Fibroblast of lung (primary cell): ENCODE data around the gene DXO. TPM values are rescaled to one million over a fixed set of nuclear protein-coding genes. Genes with fewer than 3 reads are reported as not detected.

Experiments
- DNase-seq, 2 donors: peaks; one replicate each; pipeline versions ENCODE4 v3.0.0 to v3.0.0-alpha.2; 2010; ENCODE audit warnings: low read depth in 2 of 2
- H2AFZ ChIP-seq: 2 replicates; pipeline ENCODE4 v1.5.1; 2012; ENCODE audit warnings: low read length, control low read depth, inconsistent platforms
- H3K27ac ChIP-seq: 2 replicates; pipeline ENCODE4 v1.5.1; 2011; ENCODE audit warnings: low read length, control low read depth; ENCODE audit not compliant: insufficient read depth
- H3K27me3 ChIP-seq: 2 replicates; pipeline ENCODE4 v1.5.1; 2011; ENCODE audit warnings: mild to moderate bottlenecking, low read length; ENCODE audit not compliant: control insufficient read depth, insufficient read depth
- H3K36me3 ChIP-seq: 2 replicates; pipeline ENCODE4 v1.5.1; 2011; ENCODE audit warnings: low read length; ENCODE audit not compliant: control insufficient read depth, insufficient read depth
- H3K4me1 ChIP-seq: 2 replicates; pipeline ENCODE4 v1.5.1; 2011; ENCODE audit warnings: low read length; ENCODE audit not compliant: control insufficient read depth, insufficient read depth; ENCODE audit errors: extremely low read depth
- H3K4me2 ChIP-seq: 2 replicates; pipeline ENCODE4 v1.5.1; 2011; ENCODE audit warnings: low read length, control low read depth; ENCODE audit not compliant: insufficient read depth; ENCODE audit errors: extremely low read depth
- H3K4me3 ChIP-seq, 4 experiments: fragments of 200-600 bp in 1 of 4; sonication (generic) in 1 of 4; replicated peaks in 1 of 4; 2 replicates each; pipeline ENCODE4 v1.5.1; 2011 to 2016; ENCODE audit warnings: low read length in 4 of 4, low read depth in 3 of 4, mild to moderate bottlenecking in 3 of 4, control low read depth in 2 of 4, inconsistent platforms in 1 of 4, mixed read lengths in 1 of 4; ENCODE audit not compliant: insufficient read depth in 1 of 4; ENCODE audit errors: control extremely low read depth in 1 of 4
- H3K79me2 ChIP-seq: 2 replicates; pipeline ENCODE4 v1.5.1; 2012; ENCODE audit warnings: mild to moderate bottlenecking, low read length, inconsistent platforms; ENCODE audit not compliant: control insufficient read depth, insufficient read depth
- H3K9ac ChIP-seq: 2 replicates; pipeline ENCODE4 v1.5.1; 2011; ENCODE audit warnings: mild to moderate bottlenecking, low read length, control low read depth; ENCODE audit not compliant: insufficient read depth
- H3K9me3 ChIP-seq: 2 replicates; pipeline ENCODE4 v1.5.1; 2012; ENCODE audit warnings: low read depth, low read length; ENCODE audit not compliant: control insufficient read depth, insufficient read depth
- H4K20me1 ChIP-seq: 2 replicates; pipeline ENCODE4 v1.5.1; 2011; ENCODE audit warnings: low read length; ENCODE audit not compliant: control insufficient read depth, insufficient read depth; ENCODE audit errors: extremely low read depth
- CTCF ChIP-seq, 2 donors: IDR thresholded peaks in 1 of 2; conservative IDR thresholded peaks in 1 of 2; 1 replicate in 1 of 2; 2 replicates in 1 of 2; pipeline ENCODE4 v1.5.1; 2011 to 2012; ENCODE audit warnings: low read length in 2 of 2, control low read depth in 1 of 2, inconsistent platforms in 1 of 2, low read depth in 1 of 2, mild to moderate bottlenecking in 1 of 2
- EZH2 ChIP-seq: IDR thresholded peaks from 2 replicates; pipeline ENCODE4 v1.5.1; 2012; ENCODE audit warnings: low read length, control low read depth, mild to moderate bottlenecking; ENCODE audit errors: missing control alignments
- polyA plus RNA-seq, 2 donors: library from polyadenylated mRNA; depleted of rRNA in 1 of 2; stranded (reverse) in 1 of 2; unstranded in 1 of 2; fragments of >200 nt; gene quantifications; 2 replicates each; pipeline ENCODE4 v1.2.1, GENCODE V29; 2011 to 2012; ENCODE audit warnings: missing spikeins in 1 of 2
- total RNA-seq: library from RNA; depleted of rRNA; stranded (reverse); fragments of >200 nt; gene quantifications from 2 replicates; pipeline ENCODE4 v1.2.1, GENCODE V29; 2014

Gene DXO
- total and polyA plus RNA-seq, 2 donors (not counting 1 experiment from before 2014, with no cell fraction given) = 9.1 to 14.0 TPM

GRCh38 chr6:31954511-31954910 is 17.4 kb downstream of the DXO start:
- H3K9me3 ChIP-seq = no peaks in the 10 kb centered on the region
- H3K27ac ChIP-seq = no peak overlapping the region
- H3K4me1 ChIP-seq = peaks cover 3% of the 10 kb centered on the region
- no peaks in the 10 kb centered on the region for H4K20me1 ChIP-seq
- no peak overlapping the region for H3K4me2 ChIP-seq
- H3K79me2 ChIP-seq = peaks cover 23% of the 10 kb centered on the region
- no peak overlapping the region for H3K9ac ChIP-seq
- no peaks in the 10 kb centered on the region for H3K27me3 ChIP-seq
- TF ChIP-seq EZH2 (no peak), CTCF (conservative IDR thresholded peaks at IDR 0.05 in 1 of 2, IDR thresholded peaks at IDR 0.05 in 1 of 2; ENCODE audit: low read depth in 1 of 2, low read length in 2 of 2) (no peak)
- peaks cover 25% of the 10 kb centered on the region for H3K36me3 ChIP-seq
- H2AFZ ChIP-seq = no peak overlapping the region
- no peak for DNase-seq
- H3K4me3 ChIP-seq = no peak overlapping the region

GRCh38 chr6:31952890-31953289 is 19.0 kb downstream of the DXO start:
- Histone ChIP-seq H3K4me1 (peaks cover 5% of the 10 kb centered on the region), H3K4me3 (no peak overlapping the region), H3K9ac (no peak overlapping the region), H3K4me2 (no peak overlapping the region), H3K36me3 (peaks cover 25% of the 10 kb centered on the region), H2AFZ (no peak overlapping the region), H3K27me3 (no peaks in the 10 kb centered on the region), H3K27ac (no peak overlapping the region), H4K20me1 (no peaks in the 10 kb centered on the region), H3K79me2 (peaks cover 12% of the 10 kb centered on the region), H3K9me3 (no peaks in the 10 kb centered on the region)
- no peak for DNase-seq
- no peak for TF ChIP-seq CTCF (conservative IDR thresholded peaks at IDR 0.05 in 1 of 2, IDR thresholded peaks at IDR 0.05 in 1 of 2; ENCODE audit: low read depth in 1 of 2, low read length in 2 of 2)
- no peak for TF ChIP-seq EZH2

- H3K27ac ChIP-seq = no peak overlapping the region
Observed at GRCh38 chr6:31952140-31952805, 19.7 kb downstream of the DXO start.

More at GRCh38 chr6:31952140-31952805, 19.7 kb downstream of the DXO start:
- no peak overlapping the region for H3K9ac ChIP-seq
- no peaks in the 10 kb centered on the region for H3K27me3 ChIP-seq
- no peaks in the 10 kb centered on the region for H4K20me1 ChIP-seq
- DNase-seq = peak; percentile 34 to 71
- no peak overlapping the region for H2AFZ ChIP-seq
- H3K36me3 ChIP-seq = peaks cover 25% of the 10 kb centered on the region
- H3K79me2 ChIP-seq = peaks cover 5% of the 10 kb centered on the region
- no peaks in the 10 kb centered on the region for H3K9me3 ChIP-seq
- no peak overlapping the region for H3K4me3 ChIP-seq
- no peak overlapping the region for H3K4me2 ChIP-seq
- no peak for TF ChIP-seq EZH2
- TF ChIP-seq CTCF (conservative IDR thresholded peaks at IDR 0.05 in 1 of 2, IDR thresholded peaks at IDR 0.05 in 1 of 2; ENCODE audit: low read depth in 1 of 2, low read length in 2 of 2) = peak; percentile 84 to 88
- peaks cover 2% of the 10 kb centered on the region for H3K4me1 ChIP-seq
